ENCODE results near the gene LYRM2.

DNA sequence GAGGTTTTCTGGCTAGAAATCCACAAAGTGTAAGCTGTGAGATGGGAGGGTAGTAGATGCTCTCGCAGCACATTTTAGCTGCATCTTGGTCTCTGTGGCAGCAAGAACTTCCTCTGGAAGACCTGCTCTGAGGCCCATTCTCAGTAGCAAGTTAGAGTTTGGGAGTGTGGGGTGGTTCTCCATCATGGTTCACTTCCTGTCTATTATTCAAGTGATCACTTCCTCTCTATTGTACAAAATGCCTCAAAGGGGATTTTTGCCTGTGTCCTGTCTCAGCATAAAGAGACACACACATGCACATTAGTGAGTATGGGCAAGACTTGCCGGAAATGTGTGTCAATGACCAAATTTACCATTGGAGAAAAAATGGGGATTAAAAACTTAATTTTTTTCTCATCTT lies 42.5 kb downstream of the LYRM2 start:
- TF ChIP-seq, protein P1, sequence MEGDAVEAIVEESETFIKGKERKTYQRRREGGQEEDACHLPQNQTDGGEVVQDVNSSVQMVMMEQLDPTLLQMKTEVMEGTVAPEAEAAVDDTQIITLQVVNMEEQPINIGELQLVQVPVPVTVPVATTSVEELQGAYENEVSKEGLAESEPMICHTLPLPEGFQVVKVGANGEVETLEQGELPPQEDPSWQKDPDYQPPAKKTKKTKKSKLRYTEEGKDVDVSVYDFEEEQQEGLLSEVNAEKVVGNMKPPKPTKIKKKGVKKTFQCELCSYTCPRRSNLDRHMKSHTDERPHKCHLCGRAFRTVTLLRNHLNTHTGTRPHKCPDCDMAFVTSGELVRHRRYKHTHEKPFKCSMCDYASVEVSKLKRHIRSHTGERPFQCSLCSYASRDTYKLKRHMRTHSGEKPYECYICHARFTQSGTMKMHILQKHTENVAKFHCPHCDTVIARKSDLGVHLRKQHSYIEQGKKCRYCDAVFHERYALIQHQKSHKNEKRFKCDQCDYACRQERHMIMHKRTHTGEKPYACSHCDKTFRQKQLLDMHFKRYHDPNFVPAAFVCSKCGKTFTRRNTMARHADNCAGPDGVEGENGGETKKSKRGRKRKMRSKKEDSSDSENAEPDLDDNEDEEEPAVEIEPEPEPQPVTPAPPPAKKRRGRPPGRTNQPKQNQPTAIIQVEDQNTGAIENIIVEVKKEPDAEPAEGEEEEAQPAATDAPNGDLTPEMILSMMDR (IDR thresholded peaks at IDR 0.05): no peak
- TF ChIP-seq POLR2A (IDR thresholded peaks at IDR 0.05) (no peak), POLR2AphosphoS5 (IDR thresholded peaks at IDR 0.05; ENCODE audit: insufficient read depth in 1 of 2, low read depth in 1 of 2) (no peak)
